HPDE6-E6E7 (cell line): ENCODE results near the gene GLE1.
"Not testable (repeated sequence)": the region's sequence is repeated elsewhere in the genome, so short reads cannot be mapped to it uniquely, and the experiment has no call there.

Source experiments
- DNase-seq: peaks from one replicate; pipeline ENCODE4 v3.0.0; 2011; ENCODE audit warnings: missing footprints; ENCODE audit errors: extremely low spot score

GLE1 gene

DNA sequence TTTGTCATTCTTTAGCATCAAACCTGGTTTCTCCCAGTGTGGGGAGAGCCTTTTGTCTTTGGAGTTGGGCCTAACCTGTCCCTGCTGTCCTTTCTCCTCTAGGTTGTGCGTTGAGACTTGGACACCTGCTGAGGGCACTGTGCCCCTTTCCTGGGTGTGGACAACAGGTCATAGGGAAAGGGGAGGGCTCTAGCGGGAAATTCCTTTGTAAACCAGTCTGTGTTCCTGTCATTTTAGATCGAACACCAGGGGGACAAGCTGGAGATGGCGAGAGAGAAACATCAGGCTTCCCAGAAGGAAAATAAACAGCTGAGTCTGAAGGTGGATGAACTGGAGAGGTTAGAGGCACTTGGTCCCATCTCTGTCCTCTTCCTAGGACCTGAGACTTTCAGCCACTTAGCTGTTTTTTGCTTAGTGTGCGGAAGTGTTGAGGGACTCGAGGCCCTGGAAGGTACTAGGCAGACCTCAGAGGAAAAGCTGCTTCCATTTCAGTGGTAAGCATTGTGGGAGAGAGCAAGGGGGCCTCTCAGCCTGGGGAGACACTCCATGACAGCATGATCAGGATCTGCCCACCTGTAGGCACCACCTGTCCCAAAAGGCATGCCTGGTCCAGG, 8.6 kb upstream of the GLE1 start:
- DNase-seq = no peak

DNA sequence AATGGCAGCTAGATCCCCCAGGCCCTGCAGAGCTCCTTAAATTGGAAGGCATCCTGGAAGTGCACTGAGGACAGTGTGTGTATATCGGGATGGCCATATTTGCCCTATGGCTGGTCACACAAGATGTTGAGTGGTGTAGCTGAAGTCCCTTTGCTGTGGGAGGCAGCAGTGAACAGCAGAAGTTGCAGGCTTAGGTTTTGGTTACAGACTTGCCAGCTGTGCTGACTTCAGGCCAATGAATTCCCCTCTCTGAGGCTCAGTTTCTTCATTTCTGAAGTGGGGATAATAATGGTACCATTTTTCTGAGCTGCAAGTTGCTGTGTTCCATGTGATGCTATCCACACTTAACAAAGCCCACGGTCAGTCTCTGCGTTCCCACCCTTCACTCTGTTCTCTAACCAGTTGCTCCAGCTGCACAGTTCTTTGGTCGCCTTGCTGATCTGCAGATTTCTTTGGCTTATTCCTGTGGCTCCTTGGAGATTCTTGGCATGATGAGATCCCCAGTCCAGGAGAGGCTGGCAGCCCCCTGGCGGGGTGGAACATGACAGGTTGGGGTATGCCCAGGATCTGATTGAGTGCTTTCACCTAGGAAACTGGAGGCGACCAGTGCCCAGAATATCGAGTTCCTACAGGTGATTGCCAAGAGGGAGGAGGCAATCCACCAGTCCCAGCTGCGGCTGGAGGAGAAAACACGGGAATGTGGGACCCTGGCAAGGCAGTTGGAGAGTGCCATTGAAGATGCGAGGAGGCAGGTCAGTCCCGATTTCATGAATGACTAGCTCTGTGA, 6.5 kb upstream of the GLE1 start:
- DNase-seq = no peak

DNA sequence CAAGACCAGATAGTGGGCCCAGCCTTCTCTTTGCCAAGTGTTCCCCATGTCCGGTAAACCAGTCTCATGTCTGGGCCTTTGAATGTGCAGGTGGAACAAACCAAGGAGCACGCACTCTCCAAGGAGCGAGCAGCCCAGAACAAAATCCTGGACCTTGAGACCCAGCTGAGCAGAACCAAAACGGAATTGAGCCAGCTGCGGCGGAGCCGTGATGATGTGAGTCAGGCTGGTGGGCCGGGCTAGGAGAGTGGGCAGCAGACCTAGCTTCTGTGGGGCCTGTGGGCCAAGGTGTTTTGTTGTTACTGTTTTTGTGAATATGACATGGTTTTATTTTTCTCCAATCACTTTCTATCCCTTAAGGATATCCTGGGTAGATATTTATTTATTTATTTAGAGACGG, 5.6 kb upstream of the GLE1 start:
- DNase-seq = no peak

DNA sequence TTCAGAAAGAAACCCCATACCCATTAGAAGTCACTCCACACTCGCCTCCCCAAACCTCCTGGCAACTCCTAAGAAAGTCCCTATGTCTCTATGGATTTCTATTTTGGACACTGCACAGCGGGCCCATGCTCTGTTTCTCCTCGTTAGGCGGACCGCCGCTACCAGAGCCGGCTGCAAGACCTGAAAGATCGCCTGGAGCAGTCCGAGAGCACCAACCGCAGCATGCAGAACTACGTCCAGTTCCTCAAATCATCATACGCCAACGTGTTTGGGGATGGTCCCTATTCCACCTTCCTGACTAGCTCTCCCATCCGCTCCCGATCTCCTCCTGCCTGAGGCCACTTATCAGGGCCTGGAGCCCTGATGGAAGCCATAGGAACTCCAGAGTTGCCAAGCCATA, 4.6 kb upstream of the GLE1 start:
- DNase-seq = no peak

DNA sequence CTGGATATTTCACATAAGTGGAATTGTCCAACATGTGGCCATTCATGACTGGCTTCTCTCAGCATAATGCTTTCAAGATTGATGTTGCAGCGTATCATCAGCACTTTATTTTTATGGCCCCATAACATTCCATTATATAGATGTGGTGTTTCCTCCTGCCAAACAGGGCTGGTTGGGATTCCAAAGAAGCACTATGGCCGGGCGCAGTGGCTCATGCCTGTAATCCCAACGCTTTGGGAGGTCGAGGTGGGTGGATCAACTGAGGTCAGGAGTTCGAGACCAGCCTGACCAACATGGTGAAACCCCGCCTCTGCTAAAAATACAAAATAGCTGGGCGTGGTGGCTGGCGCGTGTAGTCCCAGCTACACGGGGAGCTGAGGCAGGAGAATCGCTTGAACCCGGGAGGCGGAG, 1.1 kb upstream of the GLE1 start:
- not testable (repeated sequence) for DNase-seq

DNA sequence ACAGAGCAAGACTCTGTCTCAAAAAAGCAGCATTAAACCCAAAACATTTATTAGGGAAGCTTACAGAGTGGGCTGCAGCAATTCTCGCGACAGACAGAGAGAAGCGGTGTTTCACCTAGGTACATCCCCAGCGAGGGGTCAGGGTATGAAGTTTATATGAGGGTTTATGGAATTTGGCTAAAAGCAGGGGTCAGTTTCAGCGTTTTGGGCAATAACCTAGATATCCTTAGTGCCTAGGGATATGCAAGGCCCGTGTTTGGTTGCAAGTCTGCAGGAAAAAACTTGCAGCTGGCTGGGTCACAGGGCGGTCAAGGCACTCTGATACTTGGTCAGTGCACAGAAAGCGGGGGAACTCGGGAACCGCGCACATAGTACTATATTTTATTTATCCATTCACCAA, 649 bp upstream of the GLE1 start:
- DNase-seq = peak; percentile 39

DNA sequence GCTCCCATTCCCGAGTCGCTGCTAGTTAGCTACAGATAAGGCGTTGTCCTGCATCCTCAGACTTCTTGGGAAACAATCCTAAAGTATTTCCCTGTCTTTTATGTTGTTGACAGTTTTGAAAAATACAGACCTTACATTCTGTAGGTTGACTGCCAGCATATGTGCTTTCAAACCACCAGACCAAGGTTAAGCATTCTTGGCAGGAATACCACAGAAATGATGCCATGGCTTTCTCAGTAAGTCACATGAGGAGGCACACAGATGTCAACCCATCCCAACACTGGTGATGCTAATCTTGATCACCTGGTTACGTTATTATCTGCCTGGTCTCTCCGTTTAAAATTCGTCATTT, 871 bp downstream of the GLE1 start:
- no peak for DNase-seq

DNA sequence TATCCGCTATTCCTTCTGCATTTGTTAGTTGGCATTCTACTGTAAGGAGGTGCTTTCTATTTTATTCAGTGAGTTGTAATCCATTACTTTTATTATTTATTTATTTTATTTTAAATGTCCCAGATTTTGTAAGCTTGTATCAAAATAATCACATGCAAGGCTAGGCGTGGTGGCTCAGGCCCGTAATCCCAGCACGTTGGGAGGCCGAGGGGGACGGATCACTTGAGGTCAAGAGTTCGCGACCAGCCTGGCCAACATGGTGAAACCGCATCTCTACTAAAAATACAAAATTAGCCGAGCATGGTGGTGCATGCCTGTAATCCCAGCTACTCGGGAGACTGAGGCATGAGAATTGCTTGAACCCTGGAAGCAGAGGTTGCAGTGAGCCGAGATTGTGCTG, 1.4 kb downstream of the GLE1 start:
- not testable (repeated sequence) for DNase-seq

DNA sequence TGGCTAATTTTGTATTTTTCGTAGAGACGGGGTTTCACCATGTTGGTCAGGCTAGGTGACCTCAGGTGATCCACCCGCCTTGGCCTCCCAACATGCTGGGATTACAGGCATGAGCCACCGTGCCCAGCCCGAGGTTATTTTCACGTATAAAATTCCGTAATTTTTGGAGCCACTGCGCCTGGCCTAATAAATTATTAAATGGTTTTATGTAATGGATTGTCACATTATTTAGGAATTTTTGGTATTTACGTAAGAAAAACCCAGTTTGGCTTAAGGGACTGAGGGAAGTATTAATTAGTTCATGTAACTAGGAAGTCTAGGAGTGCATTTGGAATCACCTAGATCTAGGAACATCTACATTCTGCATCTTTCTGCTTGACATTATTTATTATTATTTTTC, 8.3 kb downstream of the GLE1 start:
- DNase-seq = no peak

DNA sequence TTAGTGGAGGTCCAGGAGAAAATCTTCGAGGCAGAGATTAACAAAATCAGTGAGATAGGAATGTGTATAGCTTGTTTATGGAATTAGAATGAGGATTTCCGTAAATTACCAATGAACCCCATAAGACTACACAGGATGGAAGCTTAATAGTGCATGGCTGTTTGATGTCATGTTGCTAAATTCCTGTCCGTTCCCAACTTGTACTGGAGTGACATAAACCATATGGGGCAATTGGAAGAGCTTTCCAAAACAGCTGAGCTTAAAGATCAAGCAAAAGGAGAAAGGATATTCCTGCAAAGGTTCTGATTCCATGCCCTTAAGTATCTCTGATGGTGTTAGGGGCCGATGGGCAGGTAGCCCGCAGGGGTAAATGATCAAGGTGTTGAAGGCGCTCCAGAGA, 17.4 kb downstream of the GLE1 start:
- DNase-seq = no peak

DNA sequence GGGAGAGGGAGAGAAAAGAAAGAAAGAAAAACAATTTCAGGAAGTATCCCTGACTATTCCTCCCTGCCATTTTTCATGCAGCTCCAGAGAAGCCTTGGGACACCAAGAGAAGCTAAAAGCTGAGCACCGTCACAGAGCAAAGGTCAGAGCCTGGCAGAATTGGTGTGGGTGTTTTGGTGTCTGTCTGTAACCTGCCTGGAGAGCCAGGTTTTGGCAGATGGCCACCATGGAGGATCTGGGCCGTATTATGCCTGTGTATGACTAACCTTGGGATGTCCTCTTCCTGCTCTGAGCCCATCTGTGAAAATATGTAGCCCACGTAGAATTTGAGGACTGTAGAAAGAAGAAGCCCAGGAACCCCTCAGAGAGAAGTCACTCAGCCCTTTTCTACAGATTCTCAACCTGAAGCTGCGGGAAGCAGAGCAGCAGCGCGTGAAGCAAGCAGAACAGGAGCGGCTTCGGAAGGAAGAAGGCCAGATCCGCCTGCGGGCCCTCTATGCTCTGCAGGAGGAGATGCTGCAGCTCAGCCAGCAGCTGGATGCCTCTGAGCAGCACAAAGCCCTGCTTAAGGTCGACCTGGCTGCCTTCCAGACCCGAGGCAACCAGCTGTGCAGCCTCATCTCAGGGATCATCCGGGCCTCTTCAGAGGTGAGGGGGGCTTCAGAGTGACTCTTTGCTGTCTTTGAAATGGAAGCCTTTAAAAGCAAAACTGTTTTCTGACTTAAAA, 18.8 kb downstream of the GLE1 start:
- DNase-seq = no peak

DNA sequence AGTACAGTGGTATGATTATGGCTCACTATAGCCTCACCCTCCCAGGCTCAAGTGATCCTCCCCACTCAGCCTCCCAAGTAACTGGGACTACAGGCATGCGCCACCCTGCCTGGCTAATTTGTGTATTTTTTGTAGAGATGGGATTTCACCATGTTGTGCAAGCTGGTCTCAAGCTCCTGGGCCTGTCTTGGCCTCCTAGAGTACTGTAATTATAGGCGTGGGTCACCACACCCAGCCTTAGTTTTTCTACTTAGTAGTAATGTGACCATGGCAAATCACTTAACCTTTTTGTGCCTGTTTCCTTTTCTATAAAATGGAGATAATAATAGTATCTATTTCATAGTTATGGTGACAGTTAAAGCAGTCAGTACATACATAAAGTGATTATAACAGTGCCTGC, 22.2 kb downstream of the GLE1 start:
- DNase-seq = no peak

DNA sequence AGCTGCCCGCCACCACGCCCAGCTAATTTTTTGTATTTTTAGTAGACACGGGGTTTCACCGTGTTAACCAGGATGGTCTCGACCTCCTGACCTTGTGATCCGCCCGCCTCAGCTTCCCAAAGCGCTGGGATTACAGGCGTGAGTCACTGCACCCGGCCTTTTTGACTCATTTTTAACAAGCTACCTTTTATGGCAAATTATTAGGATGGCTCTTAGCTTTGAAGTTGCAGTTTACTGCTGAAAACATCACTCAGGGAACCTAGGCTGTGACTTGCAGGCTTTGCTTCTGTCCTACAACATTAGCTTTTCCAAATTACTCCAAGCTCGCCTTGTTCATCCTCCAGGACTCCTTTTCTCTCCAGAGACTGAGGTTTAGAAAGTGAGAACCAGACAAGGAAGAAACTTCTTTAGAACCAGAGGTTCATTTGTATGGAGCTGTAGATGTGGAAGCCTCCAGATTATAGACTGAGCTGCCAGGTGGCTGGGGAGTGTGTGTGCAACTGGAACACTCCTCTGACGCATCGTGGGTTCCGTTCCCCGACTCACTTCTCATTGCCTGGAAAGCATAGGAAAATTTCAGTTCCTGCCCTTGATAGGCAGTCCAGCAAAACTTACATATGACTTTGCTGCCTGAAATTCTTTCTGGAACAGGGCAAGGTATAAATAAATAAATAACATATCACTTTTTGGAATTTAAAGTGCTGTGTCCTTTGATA, 24.1 kb downstream of the GLE1 start:
- no peak for DNase-seq

DNA sequence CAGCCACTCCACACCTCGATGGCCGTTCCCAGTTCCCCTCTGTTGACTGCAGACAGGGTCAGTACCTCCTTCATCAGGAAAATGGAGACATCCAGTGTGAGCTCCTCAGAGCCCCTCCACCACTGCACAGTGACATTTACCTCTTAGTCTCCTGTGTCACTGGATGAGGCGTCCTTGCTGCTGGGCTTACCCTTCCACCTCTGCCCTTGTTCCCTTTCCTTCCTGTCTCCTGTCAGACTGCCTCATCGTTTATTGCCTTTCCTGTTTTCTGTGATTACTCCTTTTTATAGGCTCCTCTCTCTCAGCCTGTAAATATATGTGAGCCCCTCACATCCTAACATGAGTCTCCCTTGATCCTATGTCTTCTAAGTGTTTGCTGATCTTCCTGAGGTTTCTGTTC, 24.7 kb downstream of the GLE1 start:
- DNase-seq = no peak

DNA sequence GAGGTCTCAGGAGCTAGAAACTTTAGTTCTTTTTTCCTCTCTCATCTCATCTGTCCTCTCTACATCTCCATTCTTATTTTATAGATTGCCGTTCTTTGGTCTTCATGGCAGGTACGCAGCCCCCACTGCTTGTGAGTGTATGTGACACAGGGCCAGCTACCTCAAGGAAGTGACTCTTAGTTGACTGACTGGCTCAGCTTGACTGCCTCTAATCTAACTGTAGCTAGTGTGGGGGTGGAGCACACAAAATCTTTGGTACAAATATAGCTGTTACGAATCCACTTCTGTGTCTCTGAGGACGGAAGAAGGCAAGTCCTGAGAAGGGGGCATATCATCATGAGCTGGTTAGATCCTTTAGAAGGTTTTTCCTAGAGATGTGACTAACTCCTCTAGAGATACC, 28.1 kb downstream of the GLE1 start:
- no peak for DNase-seq

DNA sequence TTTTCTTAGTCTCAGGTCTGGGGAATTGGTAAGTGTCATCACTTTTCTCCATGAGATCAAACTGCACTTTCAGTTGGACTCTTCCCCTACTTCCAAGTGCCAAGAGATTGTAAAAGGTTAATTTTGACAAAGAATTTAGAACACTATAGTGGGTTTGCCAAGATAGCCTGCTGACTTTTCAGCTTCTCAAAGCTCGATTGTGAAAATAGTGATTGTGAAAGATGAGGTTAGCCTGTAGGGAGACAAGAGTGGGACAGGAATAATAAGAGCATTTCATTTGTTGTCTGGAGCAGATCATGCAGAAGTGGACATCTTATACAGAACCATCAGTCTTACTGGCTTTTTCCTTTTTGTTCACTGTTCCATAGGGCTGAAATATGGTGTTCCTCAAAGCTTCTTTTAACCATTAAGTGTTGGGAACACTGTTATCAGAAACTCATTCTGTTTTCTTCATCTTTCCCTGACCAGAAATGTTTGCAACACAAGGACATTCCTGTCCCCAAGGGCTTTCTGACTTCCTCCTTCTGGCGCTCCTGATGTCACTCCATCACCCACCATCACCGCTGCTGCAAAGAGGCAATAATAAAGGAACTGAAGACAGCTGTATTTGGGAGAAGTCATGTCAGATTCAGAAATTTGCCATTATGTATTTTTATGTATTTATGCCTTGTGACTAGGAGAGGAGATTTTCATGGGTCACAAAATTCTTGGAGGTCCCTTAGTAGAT, 36.3 kb downstream of the GLE1 start:
- DNase-seq = no peak

DNA sequence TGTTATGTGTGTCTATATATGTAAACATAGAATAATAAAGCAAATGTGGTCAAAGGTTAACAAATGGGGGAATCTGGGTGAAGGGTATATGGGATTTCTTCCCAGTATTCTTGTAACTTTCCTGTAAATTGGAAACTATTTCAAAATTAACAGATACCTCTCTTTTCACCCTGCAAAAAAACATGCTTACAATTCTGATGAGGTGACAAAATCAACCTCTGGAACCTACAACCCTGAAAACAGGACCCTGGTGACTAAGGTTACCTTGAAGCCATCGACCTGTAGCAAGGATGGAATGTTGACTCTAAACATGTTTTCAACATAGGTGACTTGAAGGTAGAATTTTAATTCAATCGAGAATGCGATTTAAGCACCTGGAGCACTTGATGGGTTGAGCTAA, 42.0 kb downstream of the GLE1 start:
- DNase-seq = no peak

DNA sequence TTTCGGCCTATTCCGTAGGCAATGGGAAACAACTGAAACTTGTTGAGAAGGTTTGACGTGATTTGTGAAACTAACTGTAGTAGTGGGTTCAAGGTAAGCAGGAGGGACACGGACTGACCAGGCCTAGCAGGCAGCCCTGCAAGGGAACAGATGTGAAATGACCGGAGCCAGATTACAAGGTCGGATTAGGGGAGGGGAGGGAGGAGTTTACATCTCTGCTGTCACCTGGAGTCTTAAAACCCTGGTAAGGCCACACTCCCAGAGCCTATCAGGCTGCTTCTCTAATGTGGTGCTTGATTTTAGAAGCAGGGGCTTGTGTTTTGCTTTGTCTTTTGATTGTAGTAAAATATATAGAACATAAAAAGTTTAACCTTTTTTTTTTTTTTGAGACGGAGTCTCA, 44.4 kb downstream of the GLE1 start:
- DNase-seq = no peak

DNA sequence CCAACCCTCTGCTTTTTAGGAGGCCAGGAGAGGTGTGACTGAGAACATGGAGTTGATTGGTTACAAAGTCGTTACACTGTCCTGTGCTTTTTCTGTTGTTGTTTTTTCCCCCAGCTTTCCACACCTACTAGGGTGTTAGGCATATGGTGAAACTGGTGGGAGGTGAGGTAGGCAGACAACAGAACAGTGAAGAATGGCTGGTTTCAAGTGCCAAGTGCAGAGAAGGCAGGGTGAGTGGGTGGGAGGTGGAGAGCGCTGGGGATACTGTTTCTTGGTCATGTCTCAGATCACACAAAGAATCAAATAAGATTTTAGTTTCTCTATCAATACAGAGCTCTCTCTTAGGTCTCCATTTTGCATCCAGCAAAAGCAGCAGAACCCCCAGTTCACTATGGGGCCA, 45.7 kb downstream of the GLE1 start:
- no peak for DNase-seq

DNA sequence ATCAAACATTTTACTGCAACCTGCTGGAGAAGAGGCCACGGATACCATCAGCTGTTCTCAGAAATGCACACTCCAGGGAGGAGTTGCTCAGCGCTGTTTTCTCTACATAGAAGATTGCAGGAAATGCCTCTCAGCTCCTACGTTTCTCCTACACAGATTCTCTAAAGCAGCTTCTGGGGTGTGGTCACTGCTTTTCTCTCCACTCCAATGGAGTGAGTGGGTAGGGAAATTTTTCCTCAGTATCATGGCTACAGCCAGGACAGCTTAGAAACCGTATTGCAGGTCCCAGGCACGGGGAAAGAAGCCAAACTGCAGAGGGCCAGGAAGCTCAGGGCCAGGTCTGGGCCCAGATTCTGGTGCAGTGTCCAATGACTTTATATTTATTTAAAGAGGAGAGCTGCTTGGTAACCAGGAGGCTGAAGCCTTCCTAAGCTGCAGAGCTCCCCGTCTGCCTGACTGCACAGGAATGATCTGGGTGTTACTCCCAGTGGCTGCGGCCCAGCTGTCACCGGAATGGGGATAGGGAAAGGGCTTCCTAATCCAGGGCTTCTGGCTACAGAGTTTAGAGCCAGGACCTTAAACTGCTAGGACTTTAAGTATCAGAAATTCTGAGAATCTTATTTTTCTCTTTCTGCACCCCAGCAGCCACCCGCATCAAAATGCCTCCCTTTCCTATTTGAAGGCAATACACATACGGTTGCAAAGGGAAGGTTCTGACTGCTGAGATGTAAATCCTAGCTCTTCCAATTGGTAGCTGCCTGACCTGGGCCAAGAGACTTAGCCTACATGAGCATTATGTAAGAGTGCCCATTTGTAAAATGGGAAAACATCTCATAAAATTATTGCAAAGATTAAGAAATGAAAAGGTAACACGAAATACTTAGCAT, 46.5 kb downstream of the GLE1 start:
- DNase-seq = no peak

DNA sequence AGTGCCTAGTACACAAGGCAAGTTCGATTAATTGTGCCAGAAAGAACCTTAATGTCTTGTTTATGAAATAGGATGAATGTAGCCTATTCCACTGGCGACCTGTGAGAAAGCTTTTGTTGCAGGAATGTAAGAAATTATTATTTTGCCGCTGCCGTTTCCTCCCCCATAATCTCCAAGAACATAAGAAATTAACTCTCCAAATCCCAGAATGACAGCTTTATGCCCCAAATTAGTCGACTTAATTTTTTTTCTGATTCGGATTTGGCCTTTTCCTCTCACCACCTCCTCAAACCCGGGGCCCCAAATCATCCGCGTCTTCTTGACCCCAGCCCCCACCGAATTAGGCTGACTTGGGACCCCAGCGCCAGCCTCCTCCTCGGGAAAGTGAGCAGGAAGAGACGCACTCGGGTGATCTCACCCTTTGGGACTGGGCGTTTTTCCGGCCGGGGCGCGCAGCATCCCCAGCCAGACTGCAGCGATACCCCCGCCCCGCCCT, 47.2 kb downstream of the GLE1 start:
- peak; percentile 83 for DNase-seq
